ENCODE results near the gene TREH. TPM values are rescaled to one million over a fixed set of nuclear protein-coding genes. Genes with fewer than 3 reads are reported as not detected.

The TREH gene
- total RNA-seq, 1 experiment from 2014 or later: 0.21 TPM

DNA sequence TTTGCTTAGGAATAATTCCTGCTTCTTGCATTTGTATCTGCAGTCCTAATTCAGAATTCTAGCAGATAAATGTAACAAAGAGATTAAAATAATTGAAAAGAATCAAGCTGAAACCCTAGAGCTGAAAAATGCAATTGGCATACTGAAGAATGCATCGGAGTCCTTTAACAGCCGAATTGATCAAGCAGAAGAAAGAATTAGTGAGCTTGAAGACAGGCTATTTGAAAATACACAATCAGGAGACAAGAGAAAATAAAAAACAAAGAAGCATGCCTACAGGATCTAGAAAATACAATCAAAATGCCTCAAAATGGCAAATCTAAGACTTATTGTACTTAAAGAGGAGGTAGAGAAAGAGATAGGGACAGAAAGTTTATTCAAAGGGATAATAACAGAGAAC lies 8.2 kb downstream of the TREH start:
- Mint-ChIP-seq H3K4me1 (ENCODE audit: low read depth, unreplicated experiment) (no peaks in the 10 kb centered on the region), H3K27ac (ENCODE audit: unreplicated experiment) (no peak overlapping the region), H3K4me3 (ENCODE audit: low read depth, unreplicated experiment) (no peak overlapping the region), H3K36me3 (ENCODE audit: insufficient read depth, unreplicated experiment) (no peaks in the 10 kb centered on the region), H3K27me3 (ENCODE audit: unreplicated experiment) (no peaks in the 10 kb centered on the region), H3K9me3 (ENCODE audit: low read depth, unreplicated experiment) (no peaks in the 10 kb centered on the region)
- intact Hi-C loops (cut with micrococcal nuclease; ENCODE audit: unreplicated experiment): no loop called here
- TF ChIP-seq, protein P1, sequence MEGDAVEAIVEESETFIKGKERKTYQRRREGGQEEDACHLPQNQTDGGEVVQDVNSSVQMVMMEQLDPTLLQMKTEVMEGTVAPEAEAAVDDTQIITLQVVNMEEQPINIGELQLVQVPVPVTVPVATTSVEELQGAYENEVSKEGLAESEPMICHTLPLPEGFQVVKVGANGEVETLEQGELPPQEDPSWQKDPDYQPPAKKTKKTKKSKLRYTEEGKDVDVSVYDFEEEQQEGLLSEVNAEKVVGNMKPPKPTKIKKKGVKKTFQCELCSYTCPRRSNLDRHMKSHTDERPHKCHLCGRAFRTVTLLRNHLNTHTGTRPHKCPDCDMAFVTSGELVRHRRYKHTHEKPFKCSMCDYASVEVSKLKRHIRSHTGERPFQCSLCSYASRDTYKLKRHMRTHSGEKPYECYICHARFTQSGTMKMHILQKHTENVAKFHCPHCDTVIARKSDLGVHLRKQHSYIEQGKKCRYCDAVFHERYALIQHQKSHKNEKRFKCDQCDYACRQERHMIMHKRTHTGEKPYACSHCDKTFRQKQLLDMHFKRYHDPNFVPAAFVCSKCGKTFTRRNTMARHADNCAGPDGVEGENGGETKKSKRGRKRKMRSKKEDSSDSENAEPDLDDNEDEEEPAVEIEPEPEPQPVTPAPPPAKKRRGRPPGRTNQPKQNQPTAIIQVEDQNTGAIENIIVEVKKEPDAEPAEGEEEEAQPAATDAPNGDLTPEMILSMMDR (IDR thresholded peaks at IDR 0.05; ENCODE audit: unreplicated experiment): no peak
- no TSS peak for BruUV-seq (replicated peaks)
- CTCF ChIA-PET: no interaction called here
- DNase-seq: no peak

DNA sequence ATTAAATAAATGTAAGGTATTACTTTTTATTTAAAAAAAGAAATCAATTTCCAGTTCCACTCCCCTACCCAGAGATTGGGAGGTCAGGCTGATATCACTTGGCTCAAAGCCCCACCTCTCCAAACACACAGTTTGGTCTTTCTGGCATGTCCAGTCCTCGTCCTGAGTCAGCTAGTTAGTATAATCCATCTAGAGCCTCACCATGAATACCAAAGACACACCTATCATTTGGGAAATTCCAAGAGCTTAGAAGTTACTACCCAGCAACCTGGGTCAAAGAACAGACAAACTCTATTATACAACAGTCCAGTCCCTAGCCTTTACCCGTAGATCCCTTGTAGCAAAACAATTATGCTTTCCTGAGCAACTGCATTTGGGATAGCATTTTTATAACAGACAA lies 9.4 kb downstream of the TREH start:
- no TSS peak for BruUV-seq (replicated peaks)
- Mint-ChIP-seq H3K27me3 (ENCODE audit: unreplicated experiment) (no peaks in the 10 kb centered on the region), H3K4me3 (ENCODE audit: low read depth, unreplicated experiment) (no peak overlapping the region), H3K36me3 (ENCODE audit: insufficient read depth, unreplicated experiment) (no peaks in the 10 kb centered on the region), H3K27ac (ENCODE audit: unreplicated experiment) (no peak overlapping the region), H3K9me3 (ENCODE audit: low read depth, unreplicated experiment) (no peaks in the 10 kb centered on the region), H3K4me1 (ENCODE audit: low read depth, unreplicated experiment) (no peaks in the 10 kb centered on the region)
- CTCF ChIA-PET: no interaction called here
- no peak for DNase-seq
- TF ChIP-seq, protein P1 (IDR thresholded peaks at IDR 0.05; ENCODE audit: unreplicated experiment): no peak
- intact Hi-C loops (cut with micrococcal nuclease; ENCODE audit: unreplicated experiment): no loop called here

DNA sequence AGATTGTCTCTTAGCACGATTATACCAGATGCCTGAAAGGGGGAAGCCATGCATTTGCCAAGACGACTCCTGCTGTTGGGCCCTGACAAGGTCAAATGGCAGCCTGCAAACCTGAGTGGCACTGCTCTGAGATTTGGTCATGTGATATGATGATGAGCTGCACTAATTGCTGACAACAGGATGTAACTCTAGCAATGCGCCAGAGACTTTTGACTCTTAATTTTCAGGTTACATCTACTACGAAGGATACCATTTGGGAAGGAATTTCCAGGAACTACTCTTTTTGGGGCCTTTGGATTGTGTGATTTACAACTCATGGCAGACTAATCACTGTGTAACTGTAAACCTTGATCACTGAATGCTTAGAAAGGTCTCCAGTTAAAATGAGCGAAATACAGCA lies 13.1 kb downstream of the TREH start:
- CTCF ChIA-PET: interaction anchor here (0.9 kb wide), 1 partner anchor 15 kb away, joined by 3 read pairs; no protein-coding TSS in a partner anchor
- no peaks in the 10 kb centered on the region for H3K4me1 Mint-ChIP-seq (ENCODE audit: low read depth, unreplicated experiment)
- no peak overlapping the region for H3K4me3 Mint-ChIP-seq (ENCODE audit: low read depth, unreplicated experiment)
- H3K36me3 Mint-ChIP-seq (ENCODE audit: insufficient read depth, unreplicated experiment): no peaks in the 10 kb centered on the region
- BruUV-seq (replicated peaks): no TSS peak
- intact Hi-C loops (cut with micrococcal nuclease; ENCODE audit: unreplicated experiment): no loop called here
- no peaks in the 10 kb centered on the region for H3K27me3 Mint-ChIP-seq (ENCODE audit: unreplicated experiment)
- no peaks in the 10 kb centered on the region for H3K9me3 Mint-ChIP-seq (ENCODE audit: low read depth, unreplicated experiment)
- TF ChIP-seq, protein P1 (IDR thresholded peaks at IDR 0.05; ENCODE audit: unreplicated experiment): no peak
- no peak overlapping the region for H3K27ac Mint-ChIP-seq (ENCODE audit: unreplicated experiment)
- no peak for DNase-seq

DNA sequence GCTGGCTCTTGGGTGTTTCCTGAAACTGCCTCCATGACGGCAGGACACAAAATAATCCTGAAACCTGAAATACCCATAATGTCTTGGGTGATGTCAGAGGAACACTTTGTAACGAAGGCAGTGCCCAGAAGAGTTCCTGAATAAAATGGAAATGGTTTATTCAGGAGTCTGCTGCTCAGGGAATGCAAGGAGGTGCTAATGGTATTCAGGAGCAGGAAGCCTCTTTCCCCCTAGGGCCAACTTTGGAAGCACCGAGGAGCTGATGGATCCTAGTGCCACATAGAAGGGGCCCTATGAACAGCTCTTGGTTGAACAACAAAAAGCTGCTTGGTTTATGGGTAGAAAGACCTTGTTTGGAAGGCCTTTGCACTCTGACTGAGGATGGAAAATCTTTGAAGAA lies 15.5 kb downstream of the TREH start:
- Mint-ChIP-seq H3K9me3 (ENCODE audit: low read depth, unreplicated experiment) (no peaks in the 10 kb centered on the region), H3K4me3 (ENCODE audit: low read depth, unreplicated experiment) (no peak overlapping the region), H3K27me3 (ENCODE audit: unreplicated experiment) (no peaks in the 10 kb centered on the region), H3K27ac (ENCODE audit: unreplicated experiment) (no peak overlapping the region), H3K4me1 (ENCODE audit: low read depth, unreplicated experiment) (no peaks in the 10 kb centered on the region), H3K36me3 (ENCODE audit: insufficient read depth, unreplicated experiment) (peaks cover 5% of the 10 kb centered on the region)
- CTCF ChIA-PET: no interaction called here
- intact Hi-C loops (cut with micrococcal nuclease; ENCODE audit: unreplicated experiment): no loop called here
- no TSS peak for BruUV-seq (replicated peaks)
- DNase-seq: no peak
- TF ChIP-seq, protein P1 (IDR thresholded peaks at IDR 0.05; ENCODE audit: unreplicated experiment): no peak
